ENCODE data around the gene TIMP2.

GRCh38 chr17:78854508-78854907 is 70.7 kb downstream of the TIMP2 start:
- no peak for TF ChIP-seq CTCF (conservative IDR thresholded peaks at IDR 0.05)
- TF ChIP-seq ZFX (IDR thresholded peaks at IDR 0.05): no peak

Data from C4-2B (cell line).